ENCODE results near the gene LARGE1. TPM values are rescaled to one million over a fixed set of nuclear protein-coding genes. Genes with fewer than 3 reads are reported as not detected.

The LARGE1 gene
- total and polyA plus RNA-seq, 3 experiments from 2014 or later: 0.07 to 0.27 (median 0.18) TPM

DNA sequence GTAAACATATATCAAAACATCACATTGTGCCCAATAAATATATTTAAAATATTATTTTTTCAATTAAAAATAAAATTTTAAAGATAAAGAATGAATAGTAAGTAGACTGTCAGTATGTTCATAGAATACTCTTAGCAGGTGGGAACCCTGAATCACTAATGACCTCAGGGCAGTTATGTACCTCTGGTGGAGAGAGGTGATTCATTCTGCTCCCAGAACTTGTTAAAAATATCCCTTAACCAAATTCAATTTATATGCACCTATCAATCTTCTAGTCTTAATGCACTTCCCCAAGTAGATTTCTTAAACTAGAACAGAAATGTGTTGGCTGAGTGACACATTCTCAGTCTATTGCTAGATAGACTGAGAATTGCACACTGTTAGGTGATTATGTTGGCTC is 678.2 kb downstream of the LARGE1 start:
- Histone ChIP-seq H3K4me1 (ENCODE audit: insufficient read depth, low read length) (no peaks in the 10 kb centered on the region), H3K4me3 (ENCODE audit: low read length) (no peak overlapping the region), H3K27ac (ENCODE audit: low read depth, low read length) (no peak overlapping the region), H3K9me3 (ENCODE audit: low read length) (no peaks in the 10 kb centered on the region), H3K27me3 (ENCODE audit: insufficient read depth, low read length, poor library complexity, severe bottlenecking) (no peaks in the 10 kb centered on the region), H3K36me3 (ENCODE audit: insufficient read depth, low read length) (no peaks in the 10 kb centered on the region)
- Mint-ChIP-seq H3K36me3 (no peaks in the 10 kb centered on the region), H3K9me3 (peaks cover 0 to 8% (median 3%) of the 10 kb centered on the region in 5 donors), H3K27ac (no peak overlapping the region), H3K4me3 (no peak overlapping the region), H3K27me3 (no peaks in the 10 kb centered on the region), H3K4me1 (no peaks in the 10 kb centered on the region)
- CTCF ChIA-PET: no interaction called here
- POLR2A ChIA-PET: no interaction called here
- no peak for DNase-seq

DNA sequence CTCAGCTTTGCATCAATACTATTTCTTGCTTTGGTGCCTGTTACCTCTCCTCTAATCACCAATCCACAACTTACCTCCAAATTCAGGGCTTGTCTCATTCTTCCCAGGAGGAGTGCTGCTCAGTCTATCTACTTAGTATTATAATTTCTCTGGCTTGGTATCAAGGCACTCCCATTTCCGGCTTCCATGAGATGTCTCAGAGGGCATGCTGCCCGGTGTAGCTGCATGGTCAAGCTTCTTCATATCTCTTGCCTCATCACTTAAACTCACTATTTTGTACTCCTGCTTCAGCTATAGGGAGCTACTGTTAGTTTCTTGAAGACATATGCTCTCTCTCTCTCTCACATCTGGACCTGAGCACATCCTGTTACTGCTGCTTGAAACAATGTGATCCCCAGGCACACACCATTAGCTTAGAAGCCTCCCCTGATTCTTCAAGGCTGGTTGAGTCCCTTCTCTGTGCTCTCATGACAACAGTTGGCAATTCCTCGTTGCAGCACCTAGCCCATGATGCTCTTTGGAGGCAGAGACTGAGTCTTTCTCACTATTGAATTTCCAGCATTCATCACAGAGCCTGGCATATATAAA is 679.3 kb downstream of the LARGE1 start:
- Mint-ChIP-seq H3K9me3 (peaks cover 0 to 6% (median 3%) of the 10 kb centered on the region in 5 donors), H3K27ac (no peak overlapping the region), H3K4me3 (no peak overlapping the region), H3K27me3 (no peaks in the 10 kb centered on the region), H3K4me1 (no peaks in the 10 kb centered on the region), H3K36me3 (no peaks in the 10 kb centered on the region)
- Histone ChIP-seq H3K36me3 (ENCODE audit: insufficient read depth, low read length) (no peaks in the 10 kb centered on the region), H3K4me3 (ENCODE audit: low read length) (no peak overlapping the region), H3K9me3 (ENCODE audit: low read length) (no peaks in the 10 kb centered on the region), H3K27ac (ENCODE audit: low read depth, low read length) (no peak overlapping the region), H3K27me3 (ENCODE audit: insufficient read depth, low read length, poor library complexity, severe bottlenecking) (no peaks in the 10 kb centered on the region), H3K4me1 (ENCODE audit: insufficient read depth, low read length) (no peaks in the 10 kb centered on the region)
- ChIA-PET POLR2A (no interaction called here), CTCF (no interaction called here)
- DNase-seq: no peak

DNA sequence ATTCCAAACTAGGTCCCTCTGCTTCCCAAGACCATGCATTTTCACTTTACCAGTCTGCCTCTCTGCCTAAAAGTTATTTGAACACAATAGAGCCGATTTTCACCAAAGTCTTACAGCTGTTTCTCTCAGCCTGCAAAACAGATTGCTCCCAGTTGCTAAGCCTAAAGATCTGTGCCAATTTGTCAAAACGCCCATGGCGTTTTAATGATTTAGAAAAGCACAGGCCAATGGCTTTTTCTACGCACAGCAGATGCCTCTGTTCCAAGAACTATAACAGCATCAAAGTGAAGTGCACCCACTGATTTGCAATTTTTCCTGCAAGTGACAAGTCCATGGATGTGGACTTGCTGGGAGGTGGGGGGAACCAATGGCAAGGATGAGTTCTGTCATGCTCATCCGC is 688.2 kb downstream of the LARGE1 start:
- Histone ChIP-seq H3K36me3 (ENCODE audit: insufficient read depth, low read length) (no peaks in the 10 kb centered on the region), H3K9me3 (ENCODE audit: low read length) (no peaks in the 10 kb centered on the region), H3K4me3 (ENCODE audit: low read length) (no peak overlapping the region), H3K27me3 (ENCODE audit: insufficient read depth, low read length, poor library complexity, severe bottlenecking) (no peaks in the 10 kb centered on the region), H3K4me1 (ENCODE audit: insufficient read depth, low read length) (no peaks in the 10 kb centered on the region), H3K27ac (ENCODE audit: low read depth, low read length) (no peak overlapping the region)
- no peak for DNase-seq
- Mint-ChIP-seq H3K27ac (no peak overlapping the region), H3K9me3 (peaks cover 9 to 37% (median 30%) of the 10 kb centered on the region in 5 donors), H3K36me3 (no peaks in the 10 kb centered on the region), H3K4me3 (no peak overlapping the region), H3K4me1 (no peaks in the 10 kb centered on the region), H3K27me3 (no peaks in the 10 kb centered on the region)
- ChIA-PET POLR2A (no interaction called here), CTCF (no interaction called here)

DNA sequence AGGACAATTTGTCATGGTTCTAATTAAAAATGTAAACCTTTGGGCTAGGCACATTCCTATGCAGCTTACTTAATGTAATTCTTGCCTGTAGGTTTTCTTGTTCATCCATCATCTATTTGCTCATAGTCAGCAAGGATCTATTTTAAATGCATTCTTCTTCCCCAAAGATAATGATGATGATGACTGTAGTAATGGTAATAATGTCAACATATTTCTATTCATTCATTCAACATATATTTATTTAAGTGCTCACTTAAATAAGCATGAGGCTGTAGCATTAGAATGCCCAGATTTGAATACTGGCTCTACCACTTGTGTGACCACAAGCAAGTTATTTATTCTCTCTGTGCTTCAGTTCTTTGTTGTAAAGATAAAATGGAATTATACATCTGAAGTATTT is 692.5 kb downstream of the LARGE1 start:
- no peaks in the 10 kb centered on the region for H3K4me1 Mint-ChIP-seq
- ChIA-PET POLR2A (no interaction called here), CTCF (no interaction called here)
- no peak overlapping the region for H3K4me3 Mint-ChIP-seq
- no peaks in the 10 kb centered on the region for H3K36me3 ChIP-seq (ENCODE audit: insufficient read depth, low read length)
- H3K4me1 ChIP-seq (ENCODE audit: insufficient read depth, low read length): no peaks in the 10 kb centered on the region
- H3K9me3 Mint-ChIP-seq: peaks cover 13 to 42% (median 30%) of the 10 kb centered on the region in 5 donors
- no peaks in the 10 kb centered on the region for H3K36me3 Mint-ChIP-seq
- no peak for DNase-seq
- peaks cover 0 to 1% of the 10 kb centered on the region in 2 donors for H3K27me3 Mint-ChIP-seq
- no peak overlapping the region for H3K27ac Mint-ChIP-seq
- no peaks in the 10 kb centered on the region for H3K27me3 ChIP-seq (ENCODE audit: insufficient read depth, low read length, poor library complexity, severe bottlenecking)
- no peak overlapping the region for H3K27ac ChIP-seq (ENCODE audit: low read depth, low read length)
- no peak overlapping the region for H3K4me3 ChIP-seq (ENCODE audit: low read length)
- H3K9me3 ChIP-seq (ENCODE audit: low read length): no peaks in the 10 kb centered on the region

DNA sequence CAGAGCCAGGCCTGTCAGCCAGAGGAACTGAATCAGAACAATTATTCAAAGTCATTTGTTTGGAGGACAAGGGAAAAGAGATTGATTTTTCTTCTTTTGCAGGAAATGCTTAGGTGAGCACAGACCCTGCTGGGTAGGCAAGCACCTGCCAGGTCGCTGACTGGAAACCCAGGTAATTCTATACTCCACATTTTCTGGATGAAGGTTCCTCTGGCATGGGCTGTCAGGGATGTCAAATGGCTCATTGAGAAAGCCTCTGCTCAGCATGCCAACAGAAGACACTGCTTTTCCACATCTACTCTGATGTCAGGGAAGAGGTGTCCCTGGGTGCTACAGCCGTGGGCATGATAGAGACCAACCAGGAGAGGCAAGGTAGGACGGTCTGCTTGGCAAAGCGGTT is 695.4 kb downstream of the LARGE1 start:
- Mint-ChIP-seq H3K9me3 (peaks cover 8 to 28% (median 21%) of the 10 kb centered on the region in 5 donors), H3K27me3 (peaks cover 0 to 1% of the 10 kb centered on the region in 2 donors), H3K36me3 (no peaks in the 10 kb centered on the region), H3K27ac (no peak overlapping the region), H3K4me1 (no peaks in the 10 kb centered on the region), H3K4me3 (no peak overlapping the region)
- Histone ChIP-seq H3K27me3 (ENCODE audit: insufficient read depth, low read length, poor library complexity, severe bottlenecking) (no peaks in the 10 kb centered on the region), H3K9me3 (ENCODE audit: low read length) (no peaks in the 10 kb centered on the region), H3K36me3 (ENCODE audit: insufficient read depth, low read length) (no peaks in the 10 kb centered on the region), H3K4me1 (ENCODE audit: insufficient read depth, low read length) (no peaks in the 10 kb centered on the region), H3K4me3 (ENCODE audit: low read length) (no peak overlapping the region), H3K27ac (ENCODE audit: low read depth, low read length) (no peak overlapping the region)
- POLR2A ChIA-PET: no interaction called here
- CTCF ChIA-PET: no interaction called here
- DNase-seq: no peak

Measured in CD8-positive, alpha-beta memory T cell (primary cell).